ENCODE measurements around the gene RPS6KA5.

The RPS6KA5 gene

GRCh38 chr14:91004987-91005386 lies 55.5 kb downstream of the RPS6KA5 start:
- no peak for TF ChIP-seq CTCF (IDR thresholded peaks at IDR 0.05; ENCODE audit: low read depth, low read length)
- H3K4me3 ChIP-seq (ENCODE audit: low read depth, low read length), result no peak overlapping the region

- TF ChIP-seq CTCF (IDR thresholded peaks at IDR 0.05; ENCODE audit: low read depth, low read length), result no peak
Observed at GRCh38 chr14:90999299-90999698, 61.1 kb downstream of the RPS6KA5 start.

GRCh38 chr14:90996967-90997366 lies 63.5 kb downstream of the RPS6KA5 start:
- no peak overlapping the region for H3K4me3 ChIP-seq (ENCODE audit: low read depth, low read length)
- no peak for TF ChIP-seq CTCF (IDR thresholded peaks at IDR 0.05; ENCODE audit: low read depth, low read length)

More at GRCh38 chr14:90999299-90999698, 61.1 kb downstream of the RPS6KA5 start:
- H3K4me3 ChIP-seq (ENCODE audit: low read depth, low read length), result no peak overlapping the region

GRCh38 chr14:90995785-90996184 lies 64.7 kb downstream of the RPS6KA5 start:
- no peak overlapping the region for H3K4me3 ChIP-seq (ENCODE audit: low read depth, low read length)
- TF ChIP-seq CTCF (IDR thresholded peaks at IDR 0.05; ENCODE audit: low read depth, low read length), result no peak

GRCh38 chr14:90993792-90994191 lies 66.6 kb downstream of the RPS6KA5 start:
- H3K4me3 ChIP-seq (ENCODE audit: low read depth, low read length), result no peak overlapping the region
- no peak for TF ChIP-seq CTCF (IDR thresholded peaks at IDR 0.05; ENCODE audit: low read depth, low read length)

GRCh38 chr14:90991690-90992443 lies 68.6 kb downstream of the RPS6KA5 start:
- no peak overlapping the region for H3K4me3 ChIP-seq (ENCODE audit: low read depth, low read length)
- no peak for TF ChIP-seq CTCF (IDR thresholded peaks at IDR 0.05; ENCODE audit: low read depth, low read length)

- no peak for TF ChIP-seq CTCF (IDR thresholded peaks at IDR 0.05; ENCODE audit: low read depth, low read length)
- no peak overlapping the region for H3K4me3 ChIP-seq (ENCODE audit: low read depth, low read length)
Observed at GRCh38 chr14:90990141-90990540, 70.3 kb downstream of the RPS6KA5 start.

Measured in WI38 (cell line).